ENCODE measurements around the gene AP4E1. TPM values are rescaled to one million over a fixed set of nuclear protein-coding genes. Genes with fewer than 3 reads are reported as not detected.

The AP4E1 gene
- total and polyA plus RNA-seq, 2 of the 8 experiments (the other 6 are each of a cell fraction or from before 2014, with no cell fraction given), result 1.4 to 10.9 TPM

- Histone ChIP-seq H3K4me2 (ENCODE audit: insufficient read depth in 1 of 2, low read depth in 2 of 2, low read length in 2 of 2) (no peak overlapping the region), H3K4ac (replicated peaks; ENCODE audit: insufficient read length, low read depth, low read length) (no peak overlapping the region), H3K79me2 (ENCODE audit: control insufficient read depth in 1 of 2, insufficient read depth in 2 of 2, low read length in 2 of 2) (no peaks in the 10 kb centered on the region), H3K27me3 (replicated peaks in 1 of 4; ENCODE audit: control insufficient read depth in 3 of 4, extremely low read depth in 1 of 4, insufficient read depth in 3 of 4, low read length in 3 of 4) (no peaks in the 10 kb centered on the region), H2BK12ac (ENCODE audit: low read depth, low read length) (no peak overlapping the region), H3K79me1 (ENCODE audit: low read depth, low read length) (no peaks in the 10 kb centered on the region), H3K56ac (replicated peaks; ENCODE audit: insufficient read length, low read depth, low read length) (no peak overlapping the region), H2BK120ac (replicated peaks; ENCODE audit: low read depth, low read length) (no peak overlapping the region), H2AK5ac (ENCODE audit: low read depth, low read length) (no peak overlapping the region), H3K14ac (ENCODE audit: insufficient read length) (no peak overlapping the region), H3K9ac (replicated peaks in 1 of 4; ENCODE audit: extremely low read depth in 1 of 4, low read depth in 3 of 4, low read length in 3 of 4) (no peak overlapping the region), H4K20me1 (replicated peaks in 1 of 2; ENCODE audit: control insufficient read depth in 1 of 2, insufficient read depth in 2 of 2, low read length in 2 of 2) (peaks cover 0 to 1% of the 10 kb centered on the region in 2 experiments), H2BK5ac (ENCODE audit: low read depth, low read length) (no peak overlapping the region), H3K4me1 (replicated peaks in 1 of 4; ENCODE audit: control insufficient read depth in 3 of 4, insufficient read depth in 4 of 4, low read length in 3 of 4) (no peaks in the 10 kb centered on the region), H4K91ac (replicated peaks; ENCODE audit: insufficient read length, low read length) (no peak overlapping the region), H4K8ac (ENCODE audit: extremely low read depth, insufficient read depth, low read length) (no peak overlapping the region), H2BK15ac (ENCODE audit: low read length) (no peak overlapping the region), H3K9me3 (ENCODE audit: insufficient read depth in 2 of 2, low read depth in 1 of 2, low read length in 1 of 2) (no peaks in the 10 kb centered on the region; a peak in 1 of 4 replicates), H3K27ac (ENCODE audit: low read depth, low read length) (no peak overlapping the region), H2AFZ (ENCODE audit: low read length) (no peak overlapping the region), H3K4me3 (ENCODE audit: extremely low read depth in 1 of 4, insufficient read depth in 2 of 4, low read depth in 3 of 4, low read length in 4 of 4) (no peak overlapping the region), H2BK20ac (ENCODE audit: low read length) (no peak overlapping the region), H3K23me2 (ENCODE audit: low read depth, low read length) (no peaks in the 10 kb centered on the region; the same call in 1 of the 2 replicates), H4K5ac (ENCODE audit: insufficient read length, low read depth, low read length) (no peak overlapping the region), H3K36me3 (ENCODE audit: control insufficient read depth in 2 of 4, insufficient read depth in 4 of 4, low read length in 3 of 4) (peaks cover 0 to 10% (median 2%) of the 10 kb centered on the region in 4 experiments; a peak in 2 of 8 replicates), H3K23ac (ENCODE audit: insufficient read length) (no peak overlapping the region), H3K18ac (ENCODE audit: extremely low read depth, low read length) (no peak overlapping the region)
- TF ChIP-seq JUND (IDR thresholded peaks at IDR 0.05; ENCODE audit: low read length) (no peak), BACH1 (IDR thresholded peaks at IDR 0.05; ENCODE audit: low read length) (no peak), ASH2L (IDR thresholded peaks at IDR 0.05; ENCODE audit: low read length) (no peak)
- FAIRE-seq, result no peak
- ChIA-PET POLR2A (ENCODE audit: partially characterized antibody) (no interaction called here), CTCF (ENCODE audit: partially characterized antibody) (interaction anchor here (1.7 kb wide), 1 partner anchor 194 kb away, joined by 4 read pairs; no protein-coding TSS in a partner anchor)
- DNase-seq (ENCODE audit: low read depth in 1 of 2, low spot score in 2 of 2), result no peak
- 93% methylated on average over 2 of the region's 2 CpGs; no CpG with 5 or more reads in 1 of the 2 experiments for WGBS, 2 experiments (ENCODE audit: extremely low coverage in 1 of 2, insufficient coverage in 1 of 2, insufficient read length in 1 of 2, insufficient replicate concordance in 2 of 2, low coverage in 1 of 2, low lambda C conversion rate in 2 of 2, missing lambda C conversion rate in 1 of 2)
Measured at GRCh38 chr15:50968353-50968752, 59.9 kb downstream of the AP4E1 start.
